Cardiac muscle cell (in vitro differentiated cells and primary cell): ENCODE results near the gene SOX13. TPM values are rescaled to one million over a fixed set of nuclear protein-coding genes. Genes with fewer than 3 reads are reported as not detected.

Experiments
- DNase-seq, 2 donors: peaks; one replicate each; pipeline versions ENCODE4 v3.0.0 to v3.0.0-alpha.2; 2010 to 2017; ENCODE audit warnings: low read depth in 1 of 2, low spot score in 1 of 2
- H3K27ac ChIP-seq: fragments of 200-600 bp; sonication (generic); 2 replicates; pipeline ENCODE4 v1.5.1; 2016
- H3K27me3 ChIP-seq: fragments of 200-600 bp; sonication (generic); 2 replicates; pipeline ENCODE4 v1.6.0; 2016; ENCODE audit warnings: control low read depth
- H3K36me3 ChIP-seq: fragments of 200-600 bp; sonication (generic); 2 replicates; pipeline ENCODE4 v1.5.1; 2016; ENCODE audit warnings: control low read depth
- H3K4me1 ChIP-seq: fragments of 200-600 bp; sonication (generic); 2 replicates; pipeline ENCODE4 v1.8.1; 2017; ENCODE audit warnings: low read depth, mild to moderate bottlenecking, mixed run types
- H3K4me3 ChIP-seq: fragments of 200-600 bp; sonication (generic); 2 replicates; pipeline ENCODE4 v1.5.1; 2016; ENCODE audit warnings: mild to moderate bottlenecking
- H3K9me3 ChIP-seq: fragments of 200-600 bp; sonication (generic); 2 replicates; pipeline ENCODE4 v1.5.1; 2017; ENCODE audit warnings: low read depth, mild to moderate bottlenecking, control low read depth
- polyA plus RNA-seq: library from polyadenylated mRNA; unstranded; fragments of >200 nt; fragmentation: Nextera tagmentation; extraction: Ambion mirVana; gene quantifications from 2 replicates; pipeline ENCODE4 v1.2.1, GENCODE V29; 2016
- total RNA-seq: library from RNA; depleted of rRNA; stranded (reverse); fragments of >200 nt; gene quantifications from 2 replicates; pipeline ENCODE4 v1.2.3, GENCODE V29; 2016
- TF ChIP-seq, protein P1 (sequence below): IDR thresholded peaks from 2 replicates; pipeline ENCODE4 v1.5.1; 2012; ENCODE audit warnings: low read depth, mild to moderate bottlenecking, low read length

Gene SOX13
- total and polyA plus RNA-seq, 2 experiments from 2014 or later, result 34.8 to 39.7 TPM

DNA sequence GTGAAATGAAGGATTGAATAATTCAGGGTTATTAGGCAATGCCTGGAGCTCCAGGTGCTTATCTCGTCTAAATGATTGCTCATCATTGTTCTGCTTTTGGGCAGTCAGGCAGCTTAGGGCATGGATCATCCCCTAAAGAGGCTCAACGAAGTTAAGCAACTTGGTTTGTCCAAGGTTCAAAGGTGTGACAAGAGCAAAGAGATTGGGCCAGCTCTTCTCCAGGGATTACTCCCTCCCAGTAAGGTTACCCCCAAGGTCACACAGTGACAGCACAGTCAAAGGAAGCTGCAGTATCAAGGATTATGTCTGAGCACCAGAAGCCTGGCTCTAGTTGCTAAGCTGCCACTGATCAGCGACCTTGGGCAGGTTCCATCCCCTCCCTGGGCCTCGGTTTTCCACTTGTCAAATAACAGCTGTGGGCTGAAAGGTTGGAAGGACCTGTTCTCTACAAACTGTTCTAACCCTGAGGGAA, 72.2 kb downstream of the SOX13 start:
- Histone ChIP-seq H3K36me3 (no peaks in the 10 kb centered on the region), H3K27ac (no peak overlapping the region), H3K4me3 (no peak overlapping the region), H3K9me3 (no peaks in the 10 kb centered on the region), H3K27me3 (no peaks in the 10 kb centered on the region), H3K4me1 (no peaks in the 10 kb centered on the region)
- DNase-seq, result no peak
- TF ChIP-seq, protein P1, sequence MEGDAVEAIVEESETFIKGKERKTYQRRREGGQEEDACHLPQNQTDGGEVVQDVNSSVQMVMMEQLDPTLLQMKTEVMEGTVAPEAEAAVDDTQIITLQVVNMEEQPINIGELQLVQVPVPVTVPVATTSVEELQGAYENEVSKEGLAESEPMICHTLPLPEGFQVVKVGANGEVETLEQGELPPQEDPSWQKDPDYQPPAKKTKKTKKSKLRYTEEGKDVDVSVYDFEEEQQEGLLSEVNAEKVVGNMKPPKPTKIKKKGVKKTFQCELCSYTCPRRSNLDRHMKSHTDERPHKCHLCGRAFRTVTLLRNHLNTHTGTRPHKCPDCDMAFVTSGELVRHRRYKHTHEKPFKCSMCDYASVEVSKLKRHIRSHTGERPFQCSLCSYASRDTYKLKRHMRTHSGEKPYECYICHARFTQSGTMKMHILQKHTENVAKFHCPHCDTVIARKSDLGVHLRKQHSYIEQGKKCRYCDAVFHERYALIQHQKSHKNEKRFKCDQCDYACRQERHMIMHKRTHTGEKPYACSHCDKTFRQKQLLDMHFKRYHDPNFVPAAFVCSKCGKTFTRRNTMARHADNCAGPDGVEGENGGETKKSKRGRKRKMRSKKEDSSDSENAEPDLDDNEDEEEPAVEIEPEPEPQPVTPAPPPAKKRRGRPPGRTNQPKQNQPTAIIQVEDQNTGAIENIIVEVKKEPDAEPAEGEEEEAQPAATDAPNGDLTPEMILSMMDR, result no peak

DNA sequence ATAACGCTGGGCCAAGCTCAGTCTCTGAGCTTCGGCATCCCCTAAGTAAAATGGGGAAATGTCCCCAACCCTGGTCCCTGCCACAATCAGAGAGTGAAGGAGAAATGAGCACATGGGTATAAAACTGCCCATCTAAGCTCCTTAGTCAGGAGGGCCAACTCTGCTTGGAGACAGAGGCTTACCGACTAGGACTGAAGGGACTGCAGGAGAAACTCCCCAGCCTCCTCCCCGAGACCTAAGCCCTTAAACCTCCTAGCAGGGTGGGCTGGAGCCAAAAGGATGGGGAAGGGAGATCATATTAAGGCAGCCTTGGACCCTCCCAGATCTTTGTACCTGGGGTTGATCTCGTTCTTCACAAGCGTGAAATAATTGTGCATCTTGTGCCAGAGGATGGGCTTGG, 73.4 kb downstream of the SOX13 start:
- no peaks in the 10 kb centered on the region for H3K9me3 ChIP-seq
- no peak for DNase-seq

DNA sequence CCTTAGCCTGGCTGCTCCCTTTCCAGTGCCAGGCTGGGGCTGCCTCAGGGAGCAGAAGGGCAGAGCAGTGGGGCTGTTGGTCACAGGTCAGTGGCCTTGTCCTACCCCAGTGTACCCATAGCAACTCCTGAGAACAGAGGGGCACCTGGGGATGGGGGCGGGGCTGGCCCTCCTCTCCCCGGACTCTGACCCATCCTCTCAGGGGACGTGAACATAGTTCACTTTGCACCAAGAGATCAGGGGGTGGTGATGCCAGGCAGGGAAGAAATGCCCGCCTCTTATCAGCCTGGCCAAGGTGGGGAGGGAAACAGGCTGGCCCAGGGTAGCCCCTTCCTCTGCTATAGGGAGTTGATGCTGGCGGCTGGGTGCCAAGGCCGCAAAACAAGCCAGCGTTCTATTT, 74.0 kb downstream of the SOX13 start:
- no peak for DNase-seq
- H3K9me3 ChIP-seq, result no peaks in the 10 kb centered on the region
- TF ChIP-seq, protein P1, result no peak
- no peaks in the 10 kb centered on the region for H3K36me3 ChIP-seq
- no peak overlapping the region for H3K4me3 ChIP-seq
- H3K4me1 ChIP-seq, result no peaks in the 10 kb centered on the region
- no peak overlapping the region for H3K27ac ChIP-seq
- H3K27me3 ChIP-seq, result no peaks in the 10 kb centered on the region

More for the DNA sequence above, 73.4 kb downstream of the SOX13 start:
- Histone ChIP-seq H3K27me3 (no peaks in the 10 kb centered on the region), H3K4me1 (no peaks in the 10 kb centered on the region), H3K36me3 (no peaks in the 10 kb centered on the region), H3K27ac (no peak overlapping the region), H3K4me3 (no peak overlapping the region)
- TF ChIP-seq, protein P1, result no peak

DNA sequence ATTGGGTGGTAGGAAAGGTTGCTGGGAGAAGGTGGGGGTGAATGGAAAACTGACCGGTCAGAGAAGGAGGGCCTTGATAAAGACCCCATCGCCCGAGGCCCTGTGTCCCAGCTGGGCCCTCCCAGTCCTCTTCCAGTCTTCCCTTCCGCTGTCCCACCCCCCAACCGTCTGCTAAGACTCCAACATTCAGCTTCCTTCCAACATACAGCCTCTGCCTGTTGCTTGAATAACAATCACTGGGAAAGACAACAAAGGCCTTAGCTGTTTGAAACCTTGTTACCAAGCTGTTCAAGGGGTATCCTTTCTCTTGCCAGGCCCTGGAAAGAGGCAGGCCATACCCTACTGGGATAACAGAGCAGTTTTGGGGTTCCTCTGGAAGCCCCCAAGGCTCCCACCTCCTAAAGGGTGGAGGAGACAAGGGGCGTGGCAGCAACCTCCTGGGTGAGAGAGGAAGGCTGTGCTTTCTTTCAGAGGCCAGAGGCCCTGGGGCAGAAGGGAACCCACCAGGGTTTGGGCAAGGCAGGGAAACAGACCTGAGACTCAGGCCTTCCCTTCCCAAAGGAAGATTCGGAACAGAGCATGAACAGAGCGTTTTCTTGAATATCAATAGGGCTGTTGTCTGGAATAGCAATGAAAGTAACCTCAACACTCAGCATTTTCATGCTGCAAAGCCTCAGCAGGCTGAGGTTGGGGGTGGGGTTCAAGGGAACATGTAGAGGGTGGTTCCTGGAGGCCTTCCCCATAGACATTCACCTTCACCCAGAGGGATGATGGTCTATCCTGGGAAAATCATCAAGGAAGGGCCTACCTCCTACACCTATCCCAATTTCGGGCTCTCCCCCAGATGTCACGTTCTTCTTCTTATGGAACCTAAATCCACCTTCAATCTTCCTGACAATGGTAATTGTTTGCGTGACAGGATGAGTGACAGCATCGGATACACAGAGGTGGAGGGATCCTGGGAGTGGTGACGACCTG, 74.8 kb downstream of the SOX13 start:
- DNase-seq, result no peak
- H3K4me3 ChIP-seq, result no peak overlapping the region
- H3K9me3 ChIP-seq, result no peaks in the 10 kb centered on the region
- H3K27me3 ChIP-seq, result no peaks in the 10 kb centered on the region
- no peak overlapping the region for H3K27ac ChIP-seq
- TF ChIP-seq, protein P1, result no peak
- no peaks in the 10 kb centered on the region for H3K36me3 ChIP-seq
- H3K4me1 ChIP-seq, result no peaks in the 10 kb centered on the region

DNA sequence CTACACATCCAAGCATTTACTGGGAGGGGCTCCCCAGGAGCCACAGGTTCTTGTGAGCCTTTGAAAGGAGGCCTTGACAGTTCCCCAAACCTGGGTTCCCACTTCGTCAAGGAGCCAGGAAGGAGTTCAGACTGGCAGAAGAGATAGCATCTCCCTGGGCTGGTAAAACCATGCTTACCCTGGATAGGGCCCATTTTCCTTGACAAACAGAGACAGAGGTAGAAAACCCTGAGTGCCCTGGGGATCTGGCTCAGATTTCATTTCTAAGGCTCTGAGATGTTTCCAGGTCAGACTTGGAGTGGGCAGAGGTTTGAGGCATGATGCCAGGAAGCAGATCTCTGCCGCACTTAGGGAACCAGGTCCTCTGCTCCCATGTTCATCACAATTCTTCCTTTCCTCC, 76.2 kb downstream of the SOX13 start:
- no peaks in the 10 kb centered on the region for H3K27me3 ChIP-seq
- no peak overlapping the region for H3K27ac ChIP-seq
- H3K36me3 ChIP-seq, result no peaks in the 10 kb centered on the region
- H3K4me3 ChIP-seq, result no peak overlapping the region
- TF ChIP-seq, protein P1, result no peak
- no peaks in the 10 kb centered on the region for H3K4me1 ChIP-seq
- no peak for DNase-seq
- no peaks in the 10 kb centered on the region for H3K9me3 ChIP-seq
